ENCODE results near the gene ZNF580. TPM values are rescaled to one million over a fixed set of nuclear protein-coding genes. Genes with fewer than 3 reads are reported as not detected.
A peak's percentile ranks its signal among the peaks of the same experiment; 100 is the strongest.

The ZNF580 gene
- total and polyA plus RNA-seq, 9 of the 15 experiments (the other 6 are each of a cell fraction or from before 2014, with no cell fraction given) = 2.3 to 47.4 (median 6.0) TPM

DNA sequence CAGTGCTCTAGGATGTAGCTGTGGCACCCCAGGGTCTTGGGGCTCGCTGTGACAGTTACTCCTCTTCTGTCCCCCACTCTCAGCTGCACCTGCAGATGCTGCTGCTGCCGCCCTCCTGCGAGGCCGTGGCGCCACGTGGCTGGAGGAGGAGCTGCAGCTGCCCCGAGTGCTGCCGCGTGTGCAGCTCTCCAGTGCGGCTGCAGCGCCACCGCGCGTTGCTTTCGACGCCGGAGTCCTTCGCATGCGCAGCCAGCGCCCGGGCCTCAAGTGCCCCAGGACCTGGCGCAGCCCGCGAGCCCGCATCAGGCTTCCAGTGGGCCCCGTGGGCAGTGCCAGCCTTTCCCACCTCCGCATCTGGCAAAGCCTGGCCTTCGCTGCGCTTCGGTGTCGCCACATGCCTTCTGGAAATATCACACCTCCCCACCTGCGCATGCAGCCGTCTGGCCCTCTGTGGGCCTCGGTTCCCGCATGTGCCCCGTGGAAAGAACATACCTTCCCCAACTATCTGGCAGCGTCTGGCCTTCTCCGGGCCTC is 692 bp upstream of the ZNF580 start (continued):
- TF ChIP-seq RNF2 (IDR thresholded peaks at IDR 0.05) (peak; percentile 95), NR4A1 (CRISPR knock-in tag; IDR thresholded peaks at IDR 0.05) (no peak), NR4A1 (tag; IDR thresholded peaks at IDR 0.05) (peak; percentile 79; the same call in 1 of the 2 replicates), ZNF77 (CRISPR knock-in tag; IDR thresholded peaks at IDR 0.05) (no peak), MAZ (CRISPR knock-in tag; conservative IDR thresholded peaks at IDR 0.05 in 1 of 2, IDR thresholded peaks at IDR 0.05 in 1 of 2) (peak; percentile 62 to 76), CCNT2 (IDR thresholded peaks at IDR 0.05; ENCODE audit: borderline replicate concordance, extremely low read depth, insufficient read length, low read depth, low read length) (peak; percentile 68), GABPB1 (CRISPR knock-in tag; IDR thresholded peaks at IDR 0.05) (peak; percentile 86), POLR2G (IDR thresholded peaks at IDR 0.05; ENCODE audit: low read depth, low read length) (peak; percentile 75), RCOR1 (IDR thresholded peaks at IDR 0.05; ENCODE audit: borderline replicate concordance in 1 of 2, low read depth in 2 of 2, low read length in 2 of 2) (no peak), ZFP36 (IDR thresholded peaks at IDR 0.05; ENCODE audit: low read depth, low read length, partially characterized antibody) (no peak), TEAD4 (IDR thresholded peaks at IDR 0.05; ENCODE audit: low read length) (peak; percentile 62; the same call in 1 of the 2 replicates), TEAD4 (CRISPR knock-in tag; IDR thresholded peaks at IDR 0.05; ENCODE audit: borderline replicate concordance) (peak; percentile 99), THRAP3 (IDR thresholded peaks at IDR 0.05; ENCODE audit: borderline replicate concordance) (no peak), NRF1 (conservative IDR thresholded peaks at IDR 0.05 in 1 of 2, IDR thresholded peaks at IDR 0.05 in 1 of 2) (peak; percentile 84 to 88)
- TF ChIP-seq, protein P1, sequence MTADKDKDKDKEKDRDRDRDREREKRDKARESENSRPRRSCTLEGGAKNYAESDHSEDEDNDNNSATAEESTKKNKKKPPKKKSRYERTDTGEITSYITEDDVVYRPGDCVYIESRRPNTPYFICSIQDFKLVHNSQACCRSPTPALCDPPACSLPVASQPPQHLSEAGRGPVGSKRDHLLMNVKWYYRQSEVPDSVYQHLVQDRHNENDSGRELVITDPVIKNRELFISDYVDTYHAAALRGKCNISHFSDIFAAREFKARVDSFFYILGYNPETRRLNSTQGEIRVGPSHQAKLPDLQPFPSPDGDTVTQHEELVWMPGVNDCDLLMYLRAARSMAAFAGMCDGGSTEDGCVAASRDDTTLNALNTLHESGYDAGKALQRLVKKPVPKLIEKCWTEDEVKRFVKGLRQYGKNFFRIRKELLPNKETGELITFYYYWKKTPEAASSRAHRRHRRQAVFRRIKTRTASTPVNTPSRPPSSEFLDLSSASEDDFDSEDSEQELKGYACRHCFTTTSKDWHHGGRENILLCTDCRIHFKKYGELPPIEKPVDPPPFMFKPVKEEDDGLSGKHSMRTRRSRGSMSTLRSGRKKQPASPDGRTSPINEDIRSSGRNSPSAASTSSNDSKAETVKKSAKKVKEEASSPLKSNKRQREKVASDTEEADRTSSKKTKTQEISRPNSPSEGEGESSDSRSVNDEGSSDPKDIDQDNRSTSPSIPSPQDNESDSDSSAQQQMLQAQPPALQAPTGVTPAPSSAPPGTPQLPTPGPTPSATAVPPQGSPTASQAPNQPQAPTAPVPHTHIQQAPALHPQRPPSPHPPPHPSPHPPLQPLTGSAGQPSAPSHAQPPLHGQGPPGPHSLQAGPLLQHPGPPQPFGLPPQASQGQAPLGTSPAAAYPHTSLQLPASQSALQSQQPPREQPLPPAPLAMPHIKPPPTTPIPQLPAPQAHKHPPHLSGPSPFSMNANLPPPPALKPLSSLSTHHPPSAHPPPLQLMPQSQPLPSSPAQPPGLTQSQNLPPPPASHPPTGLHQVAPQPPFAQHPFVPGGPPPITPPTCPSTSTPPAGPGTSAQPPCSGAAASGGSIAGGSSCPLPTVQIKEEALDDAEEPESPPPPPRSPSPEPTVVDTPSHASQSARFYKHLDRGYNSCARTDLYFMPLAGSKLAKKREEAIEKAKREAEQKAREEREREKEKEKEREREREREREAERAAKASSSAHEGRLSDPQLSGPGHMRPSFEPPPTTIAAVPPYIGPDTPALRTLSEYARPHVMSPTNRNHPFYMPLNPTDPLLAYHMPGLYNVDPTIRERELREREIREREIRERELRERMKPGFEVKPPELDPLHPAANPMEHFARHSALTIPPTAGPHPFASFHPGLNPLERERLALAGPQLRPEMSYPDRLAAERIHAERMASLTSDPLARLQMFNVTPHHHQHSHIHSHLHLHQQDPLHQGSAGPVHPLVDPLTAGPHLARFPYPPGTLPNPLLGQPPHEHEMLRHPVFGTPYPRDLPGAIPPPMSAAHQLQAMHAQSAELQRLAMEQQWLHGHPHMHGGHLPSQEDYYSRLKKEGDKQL (CRISPR knock-in tag; IDR thresholded peaks at IDR 0.05; ENCODE audit: borderline replicate concordance) = peak; percentile 99
- TF ChIP-seq, protein P2, sequence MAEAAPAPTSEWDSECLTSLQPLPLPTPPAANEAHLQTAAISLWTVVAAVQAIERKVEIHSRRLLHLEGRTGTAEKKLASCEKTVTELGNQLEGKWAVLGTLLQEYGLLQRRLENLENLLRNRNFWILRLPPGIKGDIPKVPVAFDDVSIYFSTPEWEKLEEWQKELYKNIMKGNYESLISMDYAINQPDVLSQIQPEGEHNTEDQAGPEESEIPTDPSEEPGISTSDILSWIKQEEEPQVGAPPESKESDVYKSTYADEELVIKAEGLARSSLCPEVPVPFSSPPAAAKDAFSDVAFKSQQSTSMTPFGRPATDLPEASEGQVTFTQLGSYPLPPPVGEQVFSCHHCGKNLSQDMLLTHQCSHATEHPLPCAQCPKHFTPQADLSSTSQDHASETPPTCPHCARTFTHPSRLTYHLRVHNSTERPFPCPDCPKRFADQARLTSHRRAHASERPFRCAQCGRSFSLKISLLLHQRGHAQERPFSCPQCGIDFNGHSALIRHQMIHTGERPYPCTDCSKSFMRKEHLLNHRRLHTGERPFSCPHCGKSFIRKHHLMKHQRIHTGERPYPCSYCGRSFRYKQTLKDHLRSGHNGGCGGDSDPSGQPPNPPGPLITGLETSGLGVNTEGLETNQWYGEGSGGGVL (CRISPR knock-in tag; IDR thresholded peaks at IDR 0.05) = no peak
- TF ChIP-seq, protein P3, sequence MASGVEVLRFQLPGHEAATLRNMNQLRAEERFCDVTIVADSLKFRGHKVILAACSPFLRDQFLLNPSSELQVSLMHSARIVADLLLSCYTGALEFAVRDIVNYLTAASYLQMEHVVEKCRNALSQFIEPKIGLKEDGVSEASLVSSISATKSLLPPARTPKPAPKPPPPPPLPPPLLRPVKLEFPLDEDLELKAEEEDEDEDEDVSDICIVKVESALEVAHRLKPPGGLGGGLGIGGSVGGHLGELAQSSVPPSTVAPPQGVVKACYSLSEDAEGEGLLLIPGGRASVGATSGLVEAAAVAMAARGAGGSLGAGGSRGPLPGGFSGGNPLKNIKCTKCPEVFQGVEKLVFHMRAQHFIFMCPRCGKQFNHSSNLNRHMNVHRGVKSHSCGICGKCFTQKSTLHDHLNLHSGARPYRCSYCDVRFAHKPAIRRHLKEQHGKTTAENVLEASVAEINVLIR (CRISPR knock-in tag; IDR thresholded peaks at IDR 0.05) = 0 out of 2 replicates have a peak, but pooled peaks have one; percentile 30
- TF ChIP-seq, protein P4, sequence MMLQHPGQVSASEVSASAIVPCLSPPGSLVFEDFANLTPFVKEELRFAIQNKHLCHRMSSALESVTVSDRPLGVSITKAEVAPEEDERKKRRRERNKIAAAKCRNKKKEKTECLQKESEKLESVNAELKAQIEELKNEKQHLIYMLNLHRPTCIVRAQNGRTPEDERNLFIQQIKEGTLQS (IDR thresholded peaks at IDR 0.05) = no peak
- TF ChIP-seq, protein P4 (CRISPR knock-in tag; conservative IDR thresholded peaks at IDR 0.05) = 0 out of 2 replicates have a peak, but pooled peaks have one; percentile 79
